GM15510 (cell line): ENCODE data around the gene USP20.

Experiments
- POLR2A ChIP-seq: IDR thresholded peaks from 3 replicates; pipeline ENCODE4 v1.6.1; 2011; ENCODE audit warnings: borderline replicate concordance; ENCODE audit not compliant: insufficient read length; ENCODE audit errors: extremely low read depth

USP20 gene

GRCh38 chr9:129898185-129898584 lies 62.9 kb downstream of the USP20 start:
- TF ChIP-seq POLR2A, result no peak

GRCh38 chr9:129899620-129900019 lies 64.4 kb downstream of the USP20 start:
- TF ChIP-seq POLR2A, result no peak

GRCh38 chr9:129900263-129901027 lies 65.2 kb downstream of the USP20 start:
- TF ChIP-seq POLR2A, result no peak

- TF ChIP-seq POLR2A, result no peak
Observed at GRCh38 chr9:129901993-129902739, 66.9 kb downstream of the USP20 start.

GRCh38 chr9:129902740-129903134 lies 67.5 kb downstream of the USP20 start:
- TF ChIP-seq POLR2A, result no peak

- no peak for TF ChIP-seq POLR2A
Observed at GRCh38 chr9:129904734-129905133, 69.5 kb downstream of the USP20 start.

GRCh38 chr9:129906298-129906697 lies 71.0 kb downstream of the USP20 start:
- no peak for TF ChIP-seq POLR2A

- no peak for TF ChIP-seq POLR2A
Observed at GRCh38 chr9:129907201-129907600, 71.9 kb downstream of the USP20 start.

- TF ChIP-seq POLR2A, result no peak
Observed at GRCh38 chr9:129908906-129909305, 73.6 kb downstream of the USP20 start.

GRCh38 chr9:129909851-129910250 lies 74.6 kb downstream of the USP20 start:
- TF ChIP-seq POLR2A, result no peak

- no peak for TF ChIP-seq POLR2A
Observed at GRCh38 chr9:129910628-129911567, 75.6 kb downstream of the USP20 start.

GRCh38 chr9:129914051-129914450 lies 78.8 kb downstream of the USP20 start:
- TF ChIP-seq POLR2A, result no peak

- no peak for TF ChIP-seq POLR2A
Observed at GRCh38 chr9:129916707-129917106, 81.4 kb downstream of the USP20 start.

- no peak for TF ChIP-seq POLR2A
Observed at GRCh38 chr9:129918296-129918950, 83.2 kb downstream of the USP20 start.
